PC-3 (cell line): ENCODE results near the gene CACNA1S. TPM values are rescaled to one million over a fixed set of nuclear protein-coding genes. Genes with fewer than 3 reads are reported as not detected.

Experiments used
- ATAC-seq: fragments of 200-7000 bp; cut with Tn5 transposase; 2 replicates; pipeline ENCODE4 v1.9.1; 2020; ENCODE audit warnings: mild to moderate bottlenecking, moderate library complexity
- BruUV-seq: library from RNA; stranded (reverse); fragments of 400-500 nt; replicated peaks from 2 replicates; lab custom pipeline; 2021; lab: Mats Ljungman, UMichigan
- CTCF ChIA-PET: fragments of 300-600 bp; sonication (Branson Sonifier 250); formaldehyde crosslinking; loops from one replicate; lab custom pipeline; 2022; ENCODE audit warnings: antibody characterized with exemption; lab: Charles Lee
- POLR2A ChIA-PET: fragments of 300-600 bp; sonication (Branson Sonifier 250); formaldehyde crosslinking; loops from one replicate; lab custom pipeline; 2022; ENCODE audit warnings: antibody characterized with exemption; ENCODE audit not compliant: unreplicated experiment; lab: Charles Lee
- DNase-seq: peaks from one replicate; pipeline ENCODE4 v3.0.0-alpha.2; 2015
- H2AFZ ChIP-seq: fragments of 300-600 bp; sonication (generic); 2 replicates; pipeline ENCODE4 v1.6.0; 2016; ENCODE audit warnings: antibody characterized with exemption, low read length
- H3F3A ChIP-seq: fragments of 300-600 bp; sonication (generic); one replicate; pipeline ENCODE4 v1.6.0; 2017; ENCODE audit warnings: antibody characterized with exemption, low read length, control low read depth, mild to moderate bottlenecking; ENCODE audit not compliant: unreplicated experiment
- H3K27ac ChIP-seq: fragments of 300-600 bp; sonication (generic); 2 replicates; pipeline ENCODE4 v1.5.1; 2016; ENCODE audit warnings: mild to moderate bottlenecking, low read length
- H3K27me3 ChIP-seq: fragments of 300-600 bp; sonication (generic); 2 replicates; pipeline ENCODE4 v1.6.1; 2016; ENCODE audit warnings: low read length, mixed read lengths
- H3K36me3 ChIP-seq: fragments of 300-600 bp; sonication (generic); 2 replicates; pipeline ENCODE4 v1.6.1; 2016; ENCODE audit warnings: low read depth, mixed run types, low read length, mixed read lengths
- H3K4me1 ChIP-seq: fragments of 300-600 bp; sonication (generic); 2 replicates; pipeline ENCODE4 v1.5.1; 2016; ENCODE audit warnings: low read length; ENCODE audit not compliant: insufficient read depth
- H3K4me2 ChIP-seq: fragments of 300-600 bp; sonication (generic); 2 replicates; pipeline ENCODE4 v1.6.0; 2016; ENCODE audit warnings: low read length
- H3K4me3 ChIP-seq: fragments of 300-600 bp; sonication (generic); 2 replicates; pipeline ENCODE4 v1.5.1; 2016; ENCODE audit warnings: mild to moderate bottlenecking, low read length, mixed read lengths
- H3K79me2 ChIP-seq: fragments of 300-600 bp; sonication (generic); 2 replicates; pipeline ENCODE4 v1.6.1; 2017; ENCODE audit warnings: low read length, mixed read lengths
- H3K9ac ChIP-seq: fragments of 300-600 bp; sonication (generic); 2 replicates; pipeline ENCODE4 v1.6.0; 2016; ENCODE audit warnings: mild to moderate bottlenecking, low read length
- H3K9me2 ChIP-seq: fragments of 300-600 bp; sonication (generic); replicated peaks from 2 replicates; pipeline ENCODE4 v1.6.1; 2016; ENCODE audit warnings: mixed run types, low read length, mixed read lengths
- H3K9me3 ChIP-seq: fragments of 300-600 bp; sonication (generic); 2 replicates; pipeline ENCODE4 v1.6.1; 2016; ENCODE audit warnings: low read length, mixed read lengths
- H4K20me1 ChIP-seq: fragments of 300-600 bp; sonication (generic); 2 replicates; pipeline ENCODE4 v1.6.1; 2016; ENCODE audit warnings: low read length, mixed read lengths
- EZH2 ChIP-seq: fragments of 300-600 bp; sonication (generic); IDR thresholded peaks from one replicate; pipeline ENCODE4 v1.6.1; 2017; ENCODE audit warnings: antibody characterized with exemption, mild to moderate bottlenecking, low read length; ENCODE audit not compliant: unreplicated experiment
- EZH2phosphoT487 ChIP-seq: fragments of 300-600 bp; sonication (generic); IDR thresholded peaks from 2 replicates; pipeline ENCODE4 v1.6.1; 2018; ENCODE audit warnings: mild to moderate bottlenecking, antibody characterized with exemption, low read length, borderline replicate concordance
- intact Hi-C: fragments of 100-400 bp; cut with micrococcal nuclease; formaldehyde crosslinking; loops from 2 replicates; pipeline ENCODE4 v1.9.0; 2023
- total RNA-seq: library from RNA; depleted of rRNA; stranded (reverse); fragments of >200 nt; gene quantifications from 2 replicates; pipeline ENCODE4 v1.2.3, GENCODE V29; 2014
- TF ChIP-seq, protein P1 (sequence below): fragments of 300-600 bp; sonication (generic); conservative IDR thresholded peaks from 2 replicates; pipeline ENCODE4 v1.5.1; 2017; ENCODE audit warnings: antibody characterized with exemption, low read depth, mild to moderate bottlenecking, low read length

CACNA1S gene
- total RNA-seq, 1 experiment from 2014 or later = not detected

DNA sequence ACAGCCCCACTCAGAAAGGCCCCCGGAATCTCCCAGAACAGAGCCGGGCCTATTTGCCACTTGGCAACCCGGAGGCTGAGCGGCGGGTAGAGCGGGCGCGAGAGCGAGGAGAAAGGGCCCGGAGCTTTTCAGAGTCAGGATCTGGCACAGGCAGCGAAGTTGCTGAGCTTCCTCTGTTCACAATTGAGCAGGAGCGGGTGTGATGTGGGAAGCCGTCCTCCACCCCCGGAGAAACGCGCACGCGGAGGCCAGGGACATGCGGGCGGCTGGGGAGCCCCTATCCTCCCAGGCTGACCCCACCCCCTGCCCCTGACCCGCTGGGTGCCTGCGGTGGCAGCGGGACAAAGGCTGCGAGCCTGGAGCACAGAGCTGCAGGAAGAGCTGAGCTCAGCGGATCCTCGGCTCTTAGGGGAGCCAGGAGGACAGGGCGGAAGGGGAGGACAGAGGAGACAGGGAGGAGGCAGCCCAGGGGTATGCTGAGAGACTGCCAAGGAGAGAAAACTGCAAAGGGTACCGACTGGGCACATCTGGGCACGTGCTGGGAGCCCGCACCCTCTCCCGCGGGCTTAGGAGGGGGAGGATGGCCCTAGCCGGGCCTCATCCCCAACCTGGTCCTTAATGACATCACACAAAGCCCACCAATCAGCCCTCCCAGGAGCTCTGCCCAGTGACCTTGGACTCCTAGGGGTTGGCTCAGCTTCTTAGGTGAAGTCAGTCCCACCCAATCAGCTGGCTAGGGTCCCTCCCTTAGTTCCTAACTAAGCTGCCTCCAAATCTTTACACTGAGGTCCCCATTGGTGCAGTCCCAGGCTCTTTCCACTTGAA lies 98.0 kb downstream of the CACNA1S start:
- H4K20me1 ChIP-seq = no peaks in the 10 kb centered on the region
- H3K9me2 ChIP-seq = no peaks in the 10 kb centered on the region
- ChIA-PET POLR2A (no interaction called here), CTCF (no interaction called here)
- DNase-seq = no peak
- TF ChIP-seq EZH2 = no peak
- BruUV-seq = no TSS peak
- H3K4me3 ChIP-seq = no peak overlapping the region
- H3F3A ChIP-seq = no peaks in the 10 kb centered on the region
- H3K36me3 ChIP-seq = no peaks in the 10 kb centered on the region
- H3K79me2 ChIP-seq = no peaks in the 10 kb centered on the region
- intact Hi-C loops = no loop called here
- peaks cover 4% of the 10 kb centered on the region for H3K4me1 ChIP-seq
- H3K4me2 ChIP-seq = no peak overlapping the region
- H3K27me3 ChIP-seq = peaks cover 47% of the 10 kb centered on the region
- no peaks in the 10 kb centered on the region for H3K9me3 ChIP-seq
- no peak for ATAC-seq
- H2AFZ ChIP-seq = no peak overlapping the region
- H3K27ac ChIP-seq = no peak overlapping the region
- no peak overlapping the region for H3K9ac ChIP-seq

DNA sequence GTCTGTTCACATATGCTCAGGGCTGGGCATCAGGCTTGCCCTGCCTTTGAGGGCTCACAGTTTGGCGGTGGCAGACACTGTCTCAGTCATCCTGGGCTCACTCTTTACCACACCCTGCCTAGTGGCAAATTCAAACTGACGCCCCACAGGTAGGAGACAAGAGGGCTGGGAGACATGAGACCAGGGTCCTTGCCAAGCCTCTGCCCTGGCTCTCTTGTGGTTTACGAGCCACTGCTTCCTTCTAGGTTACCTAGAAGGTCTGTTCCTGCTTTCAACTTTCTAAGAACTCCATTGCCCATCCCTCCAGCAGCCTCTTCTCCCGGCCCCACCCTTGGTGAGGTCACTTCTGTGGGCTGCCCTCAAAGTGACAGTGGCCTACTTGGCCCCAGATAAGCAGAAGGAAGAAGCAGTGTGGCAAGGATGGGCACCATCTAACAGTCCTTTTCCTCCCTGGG lies 99.2 kb downstream of the CACNA1S start:
- intact Hi-C loops = no loop called here
- Histone ChIP-seq H3K4me2 (no peak overlapping the region), H4K20me1 (no peaks in the 10 kb centered on the region), H3K9me2 (no peaks in the 10 kb centered on the region), H3F3A (no peaks in the 10 kb centered on the region), H3K4me1 (0 out of 2 replicates have a peak, but pooled peaks cover 3% of the 10 kb centered on the region), H3K9ac (no peak overlapping the region), H3K27me3 (peaks cover 50% of the 10 kb centered on the region), H3K36me3 (no peaks in the 10 kb centered on the region), H3K79me2 (no peaks in the 10 kb centered on the region), H2AFZ (no peak overlapping the region), H3K4me3 (no peak overlapping the region), H3K27ac (no peak overlapping the region), H3K9me3 (no peaks in the 10 kb centered on the region)
- TF ChIP-seq EZH2phosphoT487 (no peak), EZH2 (no peak)
- TF ChIP-seq, protein P1, sequence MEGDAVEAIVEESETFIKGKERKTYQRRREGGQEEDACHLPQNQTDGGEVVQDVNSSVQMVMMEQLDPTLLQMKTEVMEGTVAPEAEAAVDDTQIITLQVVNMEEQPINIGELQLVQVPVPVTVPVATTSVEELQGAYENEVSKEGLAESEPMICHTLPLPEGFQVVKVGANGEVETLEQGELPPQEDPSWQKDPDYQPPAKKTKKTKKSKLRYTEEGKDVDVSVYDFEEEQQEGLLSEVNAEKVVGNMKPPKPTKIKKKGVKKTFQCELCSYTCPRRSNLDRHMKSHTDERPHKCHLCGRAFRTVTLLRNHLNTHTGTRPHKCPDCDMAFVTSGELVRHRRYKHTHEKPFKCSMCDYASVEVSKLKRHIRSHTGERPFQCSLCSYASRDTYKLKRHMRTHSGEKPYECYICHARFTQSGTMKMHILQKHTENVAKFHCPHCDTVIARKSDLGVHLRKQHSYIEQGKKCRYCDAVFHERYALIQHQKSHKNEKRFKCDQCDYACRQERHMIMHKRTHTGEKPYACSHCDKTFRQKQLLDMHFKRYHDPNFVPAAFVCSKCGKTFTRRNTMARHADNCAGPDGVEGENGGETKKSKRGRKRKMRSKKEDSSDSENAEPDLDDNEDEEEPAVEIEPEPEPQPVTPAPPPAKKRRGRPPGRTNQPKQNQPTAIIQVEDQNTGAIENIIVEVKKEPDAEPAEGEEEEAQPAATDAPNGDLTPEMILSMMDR = no peak
- DNase-seq = peak; percentile 29
- ChIA-PET POLR2A (no interaction called here), CTCF (no interaction called here)
- BruUV-seq = no TSS peak
- peak; percentile 7; the same call in 1 of the 2 replicates for ATAC-seq

DNA sequence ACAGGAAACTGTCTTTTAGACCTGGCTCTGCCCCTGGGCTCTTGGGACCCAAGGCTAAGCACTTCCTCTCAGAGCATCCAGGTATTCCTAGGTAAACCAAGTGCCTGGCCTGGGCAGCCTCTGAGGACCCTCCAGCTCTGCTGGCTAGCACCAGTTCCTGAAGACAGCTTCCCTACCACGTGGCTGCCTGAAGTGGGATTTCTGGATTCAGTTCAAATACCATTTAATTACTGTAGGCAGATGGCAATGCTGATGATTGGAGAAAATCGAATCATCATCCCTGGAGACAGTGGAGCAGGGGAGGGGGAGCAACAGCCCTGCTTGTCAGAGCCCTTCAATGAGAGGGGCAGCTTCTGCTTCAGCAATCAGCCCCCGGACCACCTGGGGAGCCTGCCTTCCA lies 100.6 kb downstream of the CACNA1S start:
- no peak overlapping the region for H3K27ac ChIP-seq
- H3K9me3 ChIP-seq = no peaks in the 10 kb centered on the region
- no peaks in the 10 kb centered on the region for H3F3A ChIP-seq
- H3K79me2 ChIP-seq = no peaks in the 10 kb centered on the region
- no peaks in the 10 kb centered on the region for H3K9me2 ChIP-seq
- intact Hi-C loops = no loop called here
- no peak overlapping the region for H3K4me2 ChIP-seq
- 0 out of 2 replicates have a peak, but pooled peaks cover 3% of the 10 kb centered on the region for H3K4me1 ChIP-seq
- H3K27me3 ChIP-seq = peaks cover 43% of the 10 kb centered on the region
- no peaks in the 10 kb centered on the region for H3K36me3 ChIP-seq
- H4K20me1 ChIP-seq = no peaks in the 10 kb centered on the region
- ATAC-seq = no peak
- BruUV-seq = no TSS peak
- no peak overlapping the region for H2AFZ ChIP-seq
- ChIA-PET POLR2A (no interaction called here), CTCF (no interaction called here)
- no peak for DNase-seq
- H3K9ac ChIP-seq = no peak overlapping the region
- no peak overlapping the region for H3K4me3 ChIP-seq
- no peak for TF ChIP-seq EZH2phosphoT487
- TF ChIP-seq EZH2 = no peak
- TF ChIP-seq, protein P1 = no peak
